ENCODE data around the gene ZYG11B.
"Not testable (repeated sequence)": the region's sequence is repeated elsewhere in the genome, so short reads cannot be mapped to it uniquely, and the experiment has no call there.

Gene ZYG11B

DNA sequence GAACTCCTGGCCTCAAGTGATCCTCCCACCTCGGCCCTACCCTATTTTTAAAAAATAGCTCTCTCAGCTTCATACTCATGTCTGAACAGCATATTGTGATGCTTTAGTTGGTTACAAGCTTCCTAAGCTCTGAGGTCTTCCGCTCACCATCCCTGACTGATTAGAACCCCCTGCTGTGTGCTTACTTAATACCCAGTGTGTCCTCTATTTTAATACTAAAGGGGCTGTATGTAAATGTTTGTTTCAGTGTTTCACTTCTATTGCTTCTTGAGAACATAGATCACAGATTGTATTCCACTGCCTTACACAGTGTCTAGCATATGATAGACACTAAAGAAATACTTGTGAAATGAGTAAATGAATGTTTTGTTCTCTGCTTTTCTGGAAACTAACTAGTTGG lies 29.8 kb downstream of the ZYG11B start:
- TF ChIP-seq, protein P1, sequence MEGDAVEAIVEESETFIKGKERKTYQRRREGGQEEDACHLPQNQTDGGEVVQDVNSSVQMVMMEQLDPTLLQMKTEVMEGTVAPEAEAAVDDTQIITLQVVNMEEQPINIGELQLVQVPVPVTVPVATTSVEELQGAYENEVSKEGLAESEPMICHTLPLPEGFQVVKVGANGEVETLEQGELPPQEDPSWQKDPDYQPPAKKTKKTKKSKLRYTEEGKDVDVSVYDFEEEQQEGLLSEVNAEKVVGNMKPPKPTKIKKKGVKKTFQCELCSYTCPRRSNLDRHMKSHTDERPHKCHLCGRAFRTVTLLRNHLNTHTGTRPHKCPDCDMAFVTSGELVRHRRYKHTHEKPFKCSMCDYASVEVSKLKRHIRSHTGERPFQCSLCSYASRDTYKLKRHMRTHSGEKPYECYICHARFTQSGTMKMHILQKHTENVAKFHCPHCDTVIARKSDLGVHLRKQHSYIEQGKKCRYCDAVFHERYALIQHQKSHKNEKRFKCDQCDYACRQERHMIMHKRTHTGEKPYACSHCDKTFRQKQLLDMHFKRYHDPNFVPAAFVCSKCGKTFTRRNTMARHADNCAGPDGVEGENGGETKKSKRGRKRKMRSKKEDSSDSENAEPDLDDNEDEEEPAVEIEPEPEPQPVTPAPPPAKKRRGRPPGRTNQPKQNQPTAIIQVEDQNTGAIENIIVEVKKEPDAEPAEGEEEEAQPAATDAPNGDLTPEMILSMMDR (IDR thresholded peaks at IDR 0.05; ENCODE audit: low read length, missing control alignments) = no peak
- no peak for DNase-seq (ENCODE audit: low read depth)
- no peak overlapping the region for H3K4me3 ChIP-seq (replicated peaks; ENCODE audit: low read depth, low read length)

DNA sequence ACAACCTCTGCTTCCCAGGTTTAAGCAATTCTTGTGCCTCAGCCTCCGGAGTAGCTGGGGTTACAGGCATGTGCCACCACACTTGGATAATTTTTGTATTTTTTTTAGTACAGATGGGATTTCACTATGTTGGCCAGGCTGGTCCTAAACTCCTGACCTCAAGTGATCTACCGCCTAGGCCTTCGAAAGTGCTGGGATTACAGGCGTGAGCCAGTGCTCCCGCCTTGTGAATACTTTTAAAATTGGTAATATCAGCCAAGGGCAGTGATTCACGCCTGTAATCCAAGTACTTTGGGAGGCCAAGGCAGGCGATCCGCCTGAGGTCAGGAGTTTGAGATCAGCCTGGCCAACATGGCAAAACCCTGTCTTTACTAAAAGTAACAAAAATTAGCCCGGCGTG lies 33.7 kb downstream of the ZYG11B start:
- no peak overlapping the region for H3K4me3 ChIP-seq (replicated peaks; ENCODE audit: low read depth, low read length)
- DNase-seq (ENCODE audit: low read depth) = no peak
- TF ChIP-seq, protein P1 (IDR thresholded peaks at IDR 0.05; ENCODE audit: low read length, missing control alignments) = no peak

DNA sequence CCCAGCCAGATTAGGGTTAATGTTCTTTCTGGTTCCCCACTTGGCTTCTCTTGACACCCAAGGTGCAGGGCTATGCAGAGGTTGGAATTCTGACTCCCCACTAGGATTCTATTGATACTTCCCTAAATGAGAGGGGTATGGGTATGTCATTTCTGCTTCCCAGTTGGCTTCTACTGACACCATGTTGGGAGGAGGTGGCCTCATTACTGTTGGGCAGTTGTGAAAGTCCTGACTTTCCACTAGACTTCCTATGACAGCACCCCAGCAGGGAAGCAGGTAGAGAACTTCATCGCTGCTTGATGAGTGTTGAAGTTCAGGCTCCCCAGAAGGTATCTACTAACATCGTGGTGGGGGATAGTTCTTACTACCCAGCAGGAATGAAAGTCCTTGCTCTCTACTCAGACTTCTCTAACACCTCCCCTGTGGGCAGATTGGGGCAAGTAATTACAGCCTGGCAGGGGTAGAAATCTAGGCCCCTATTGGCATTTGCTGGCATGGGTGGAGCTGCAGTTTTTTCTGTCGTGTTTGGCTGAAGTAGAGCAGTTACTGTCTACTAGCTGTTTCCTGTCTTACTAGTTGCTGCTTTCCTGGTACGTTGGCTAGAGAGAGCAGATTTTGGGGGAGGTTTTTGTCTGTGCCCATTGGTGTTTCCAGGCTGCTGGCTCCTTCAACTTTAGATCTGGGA lies 41.5 kb downstream of the ZYG11B start:
- no peak overlapping the region for H3K4me3 ChIP-seq (replicated peaks; ENCODE audit: low read depth, low read length)
- no peak for DNase-seq (ENCODE audit: low read depth)
- TF ChIP-seq, protein P1 (IDR thresholded peaks at IDR 0.05; ENCODE audit: low read length, missing control alignments) = no peak

DNA sequence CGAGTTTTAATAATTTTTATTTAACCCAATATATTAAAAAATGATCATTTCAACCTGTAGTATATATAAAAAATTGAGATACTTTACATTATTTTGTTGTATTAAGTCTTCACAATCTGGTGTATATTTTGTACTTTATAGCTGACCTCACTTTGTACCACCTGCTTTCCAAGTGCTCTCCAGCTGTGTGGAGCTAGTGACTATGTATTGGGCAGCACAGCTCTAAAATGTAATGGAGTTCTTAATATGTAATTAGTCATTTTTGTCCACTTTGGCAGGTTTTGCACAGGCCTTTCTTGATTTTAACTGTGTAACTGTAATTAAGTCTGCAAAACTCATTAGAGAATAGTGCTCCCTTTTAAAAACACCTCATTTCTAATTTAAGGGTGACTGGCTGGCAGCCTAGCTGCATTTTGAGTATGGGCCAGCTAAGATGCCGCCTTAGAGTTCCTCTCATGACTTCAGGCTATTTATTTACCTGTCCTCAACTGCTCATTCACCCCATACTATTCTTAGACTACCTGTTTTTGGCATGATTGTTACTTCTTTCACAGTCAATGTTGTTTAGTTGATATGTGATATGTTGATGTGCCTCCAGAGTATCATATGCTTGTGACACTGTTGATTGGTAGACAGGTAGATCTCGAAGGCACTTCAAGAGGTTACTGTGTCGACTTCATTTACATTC lies 43.2 kb downstream of the ZYG11B start:
- DNase-seq (ENCODE audit: low read depth) = no peak
- TF ChIP-seq, protein P1 (IDR thresholded peaks at IDR 0.05; ENCODE audit: low read length, missing control alignments) = no peak

DNA sequence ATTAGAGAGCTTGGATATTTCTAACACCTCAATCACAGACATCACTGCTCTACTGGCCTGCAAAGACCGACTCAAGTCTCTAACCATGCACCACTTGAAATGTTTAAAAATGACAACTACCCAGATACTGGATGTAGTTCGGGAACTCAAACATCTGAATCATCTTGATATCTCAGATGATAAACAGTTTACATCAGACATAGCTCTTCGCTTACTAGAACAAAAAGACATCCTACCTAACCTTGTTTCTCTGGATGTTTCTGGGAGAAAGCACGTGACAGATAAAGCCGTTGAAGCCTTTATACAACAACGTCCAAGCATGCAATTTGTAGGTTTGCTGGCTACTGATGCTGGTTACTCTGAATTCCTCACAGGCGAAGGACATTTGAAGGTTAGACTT lies 45.1 kb downstream of the ZYG11B start:
- DNase-seq (ENCODE audit: low read depth) = no peak
- no peak overlapping the region for H3K4me3 ChIP-seq (replicated peaks; ENCODE audit: low read depth, low read length)
- TF ChIP-seq, protein P1 (IDR thresholded peaks at IDR 0.05; ENCODE audit: low read length, missing control alignments) = no peak

More for the DNA sequence above, 43.2 kb downstream of the ZYG11B start:
- H3K4me3 ChIP-seq (replicated peaks; ENCODE audit: low read depth, low read length) = no peak overlapping the region

DNA sequence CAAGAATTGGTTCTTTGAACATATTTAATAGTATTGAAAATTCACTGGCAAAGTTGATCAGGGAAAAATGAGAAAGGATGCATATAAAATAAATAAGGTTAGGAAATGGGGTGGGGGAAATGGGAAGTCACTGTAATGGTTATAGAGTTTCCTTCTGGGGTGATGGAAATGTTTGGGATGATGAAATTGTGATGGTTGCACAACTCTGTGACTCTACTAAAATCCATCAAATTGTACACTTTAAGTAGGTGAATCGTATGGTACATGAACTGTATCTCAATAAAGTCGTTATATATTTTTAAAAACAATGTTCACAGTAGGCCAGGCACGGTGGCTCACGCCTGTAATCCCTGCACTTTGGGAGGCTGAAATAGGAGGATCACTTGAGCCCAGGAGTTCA lies 59.9 kb downstream of the ZYG11B start:
- H3K4me3 ChIP-seq (replicated peaks; ENCODE audit: low read depth, low read length) = no peak overlapping the region
- TF ChIP-seq, protein P1 (IDR thresholded peaks at IDR 0.05; ENCODE audit: low read length, missing control alignments) = no peak
- DNase-seq (ENCODE audit: low read depth) = no peak

DNA sequence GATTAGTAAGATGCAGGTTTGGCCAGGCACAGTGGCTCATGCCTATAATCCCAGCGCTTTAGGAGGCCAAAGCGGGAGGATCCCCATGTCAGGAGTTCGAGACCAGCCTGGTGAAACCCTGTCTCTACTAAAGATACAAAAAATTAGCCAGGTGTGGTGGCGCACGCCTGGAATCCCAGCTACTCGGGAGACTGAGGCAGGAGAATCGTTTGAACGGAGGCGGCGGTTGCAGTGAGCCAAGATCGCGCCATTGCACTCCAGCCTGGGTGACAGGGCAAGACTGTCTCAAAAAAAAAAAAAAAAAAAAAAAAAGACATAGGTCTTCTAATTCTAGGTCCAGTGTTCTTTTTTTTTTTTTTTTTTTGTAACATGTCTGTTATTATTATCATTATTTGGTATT lies 64.2 kb downstream of the ZYG11B start:
- not testable (repeated sequence) for H3K4me3 ChIP-seq (replicated peaks; ENCODE audit: low read depth, low read length); DNase-seq (ENCODE audit: low read depth)

All from fibroblast of pulmonary artery (primary cell).